ENCODE data around the gene CD209.

DNA sequence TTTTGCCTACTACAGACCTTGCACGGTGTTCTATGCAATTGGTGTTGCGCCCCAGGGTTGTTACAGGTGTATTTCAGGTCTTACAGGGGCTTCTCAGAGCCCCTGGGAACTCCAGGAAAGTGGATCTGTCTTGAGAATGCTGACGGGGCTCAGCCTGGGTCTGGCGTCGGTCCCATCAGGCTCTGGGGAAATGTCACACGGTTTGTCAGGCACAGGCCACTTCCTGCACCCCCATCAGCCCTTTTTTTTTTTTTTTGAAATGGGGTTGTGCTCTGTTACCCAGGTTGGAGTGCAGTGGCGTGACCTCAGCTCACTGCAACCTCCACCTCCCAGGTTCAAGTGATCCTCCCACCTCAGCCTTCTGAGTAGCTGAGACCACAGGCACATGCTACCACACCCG lies 28.7 kb downstream of the CD209 start:
- TF ChIP-seq GTF2F1 (IDR thresholded peaks at IDR 0.05; ENCODE audit: borderline replicate concordance, low read depth, low read length) (no peak), TAF1 (IDR thresholded peaks at IDR 0.05; ENCODE audit: low read depth, low read length) (no peak), ZNF274 (IDR thresholded peaks at IDR 0.05; ENCODE audit: borderline replicate concordance, extremely low read depth, low read length) (no peak), RXRA (IDR thresholded peaks at IDR 0.05; ENCODE audit: insufficient read depth, low read depth, low read length) (no peak), CEBPB (IDR thresholded peaks at IDR 0.05; ENCODE audit: low read depth, low read length) (no peak), YY1 (IDR thresholded peaks at IDR 0.05; ENCODE audit: low read depth, low read length) (no peak), EP300 (IDR thresholded peaks at IDR 0.05; ENCODE audit: borderline replicate concordance in 1 of 2, low read depth in 2 of 2, low read length in 2 of 2) (no peak), POLR2A (IDR thresholded peaks at IDR 0.05; ENCODE audit: control extremely low read depth in 1 of 2, low read depth in 2 of 2, low read length in 2 of 2) (no peak), POLR2AphosphoS5 (IDR thresholded peaks at IDR 0.05; ENCODE audit: low read depth, low read length) (no peak), GABPA (IDR thresholded peaks at IDR 0.05; ENCODE audit: borderline replicate concordance, insufficient read depth, low read length) (no peak), CTBP2 (IDR thresholded peaks at IDR 0.05; ENCODE audit: borderline replicate concordance, insufficient read depth, insufficient read length, low read length) (no peak), PHF8 (conservative IDR thresholded peaks at IDR 0.05; ENCODE audit: low read depth, low read length) (no peak)
- TF ChIP-seq, protein P1, sequence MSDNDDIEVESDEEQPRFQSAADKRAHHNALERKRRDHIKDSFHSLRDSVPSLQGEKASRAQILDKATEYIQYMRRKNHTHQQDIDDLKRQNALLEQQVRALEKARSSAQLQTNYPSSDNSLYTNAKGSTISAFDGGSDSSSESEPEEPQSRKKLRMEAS (IDR thresholded peaks at IDR 0.05), result no peak
- TF ChIP-seq, protein P2, sequence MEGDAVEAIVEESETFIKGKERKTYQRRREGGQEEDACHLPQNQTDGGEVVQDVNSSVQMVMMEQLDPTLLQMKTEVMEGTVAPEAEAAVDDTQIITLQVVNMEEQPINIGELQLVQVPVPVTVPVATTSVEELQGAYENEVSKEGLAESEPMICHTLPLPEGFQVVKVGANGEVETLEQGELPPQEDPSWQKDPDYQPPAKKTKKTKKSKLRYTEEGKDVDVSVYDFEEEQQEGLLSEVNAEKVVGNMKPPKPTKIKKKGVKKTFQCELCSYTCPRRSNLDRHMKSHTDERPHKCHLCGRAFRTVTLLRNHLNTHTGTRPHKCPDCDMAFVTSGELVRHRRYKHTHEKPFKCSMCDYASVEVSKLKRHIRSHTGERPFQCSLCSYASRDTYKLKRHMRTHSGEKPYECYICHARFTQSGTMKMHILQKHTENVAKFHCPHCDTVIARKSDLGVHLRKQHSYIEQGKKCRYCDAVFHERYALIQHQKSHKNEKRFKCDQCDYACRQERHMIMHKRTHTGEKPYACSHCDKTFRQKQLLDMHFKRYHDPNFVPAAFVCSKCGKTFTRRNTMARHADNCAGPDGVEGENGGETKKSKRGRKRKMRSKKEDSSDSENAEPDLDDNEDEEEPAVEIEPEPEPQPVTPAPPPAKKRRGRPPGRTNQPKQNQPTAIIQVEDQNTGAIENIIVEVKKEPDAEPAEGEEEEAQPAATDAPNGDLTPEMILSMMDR (IDR thresholded peaks at IDR 0.05; ENCODE audit: control extremely low read depth in 1 of 3, insufficient read depth in 1 of 3, low read depth in 1 of 3, low read length in 3 of 3), result no peak

Data from H1 (cell line).